ENCODE data around the gene EYA2. TPM values are rescaled to one million over a fixed set of nuclear protein-coding genes. Genes with fewer than 3 reads are reported as not detected.

EYA2 gene
- total RNA-seq, 1 experiment from 2014 or later, result 0.25 TPM

GRCh38 chr20:47159166-47159565 lies 264.5 kb downstream of the EYA2 start:
- CTCF ChIA-PET, result no interaction called here
- Mint-ChIP-seq H3K4me3 (ENCODE audit: unreplicated experiment) (no peak overlapping the region), H3K4me1 (ENCODE audit: low read depth, unreplicated experiment) (peaks cover 5% of the 10 kb centered on the region), H3K27me3 (ENCODE audit: insufficient read depth, unreplicated experiment) (no peaks in the 10 kb centered on the region), H3K9me3 (ENCODE audit: unreplicated experiment) (no peaks in the 10 kb centered on the region), H3K36me3 (ENCODE audit: insufficient read depth, unreplicated experiment) (no peaks in the 10 kb centered on the region), H3K27ac (ENCODE audit: unreplicated experiment) (no peak overlapping the region)
- TF ChIP-seq CTCF (IDR thresholded peaks at IDR 0.05; ENCODE audit: insufficient read depth in 1 of 2, low read depth in 1 of 2, low read length in 1 of 2, severe bottlenecking in 1 of 2, unreplicated experiment in 1 of 2), result no peak
- Histone ChIP-seq H3K4me1 (peaks cover 4% of the 10 kb centered on the region; the same call in 1 of the 2 replicates), H3K27me3 (replicated peaks; ENCODE audit: control insufficient read depth, insufficient read depth, low read length) (no peaks in the 10 kb centered on the region), H3K36me3 (ENCODE audit: control insufficient read depth, insufficient read depth, low read length) (no peaks in the 10 kb centered on the region), H3K9me3 (no peaks in the 10 kb centered on the region), H3K4me3 (ENCODE audit: low read depth, low read length) (no peak overlapping the region)
- no peak for DNase-seq
- intact Hi-C loops (cut with micrococcal nuclease; ENCODE audit: unreplicated experiment), result no loop called here
- no TSS peak for BruUV-seq (replicated peaks)
- POLR2A ChIA-PET, result no interaction called here

- no TSS peak for BruUV-seq (replicated peaks)
- H3K27me3 ChIP-seq (replicated peaks; ENCODE audit: control insufficient read depth, insufficient read depth, low read length), result no peaks in the 10 kb centered on the region
- H3K4me3 ChIP-seq (ENCODE audit: low read depth, low read length), result no peak overlapping the region
- ChIA-PET CTCF (no interaction called here), POLR2A (no interaction called here)
- intact Hi-C loops (cut with micrococcal nuclease; ENCODE audit: unreplicated experiment), result no loop called here
- no peaks in the 10 kb centered on the region for H3K36me3 ChIP-seq (ENCODE audit: control insufficient read depth, insufficient read depth, low read length)
- Mint-ChIP-seq H3K27me3 (ENCODE audit: insufficient read depth, unreplicated experiment) (no peaks in the 10 kb centered on the region), H3K27ac (ENCODE audit: unreplicated experiment) (no peak overlapping the region), H3K9me3 (ENCODE audit: unreplicated experiment) (no peaks in the 10 kb centered on the region), H3K4me3 (ENCODE audit: unreplicated experiment) (no peak overlapping the region), H3K4me1 (ENCODE audit: low read depth, unreplicated experiment) (peaks cover 5% of the 10 kb centered on the region), H3K36me3 (ENCODE audit: insufficient read depth, unreplicated experiment) (no peaks in the 10 kb centered on the region)
- no peaks in the 10 kb centered on the region for H3K9me3 ChIP-seq
- peaks cover 4% of the 10 kb centered on the region; the same call in 1 of the 2 replicates for H3K4me1 ChIP-seq
- no peak for DNase-seq
- no peak for TF ChIP-seq CTCF (IDR thresholded peaks at IDR 0.05; ENCODE audit: insufficient read depth in 1 of 2, low read depth in 1 of 2, low read length in 1 of 2, severe bottlenecking in 1 of 2, unreplicated experiment in 1 of 2)
These were observed 265.6 kb downstream of the EYA2 start for GRCh38 chr20:47160240-47160639.

- peaks cover 5% of the 10 kb centered on the region for H3K4me1 Mint-ChIP-seq (ENCODE audit: low read depth, unreplicated experiment)
- H3K9me3 Mint-ChIP-seq (ENCODE audit: unreplicated experiment), result no peaks in the 10 kb centered on the region
- no peaks in the 10 kb centered on the region for H3K27me3 ChIP-seq (replicated peaks; ENCODE audit: control insufficient read depth, insufficient read depth, low read length)
- H3K36me3 Mint-ChIP-seq (ENCODE audit: insufficient read depth, unreplicated experiment), result no peaks in the 10 kb centered on the region
- H3K4me3 ChIP-seq (ENCODE audit: low read depth, low read length), result no peak overlapping the region
- no peaks in the 10 kb centered on the region for H3K27me3 Mint-ChIP-seq (ENCODE audit: insufficient read depth, unreplicated experiment)
- no TSS peak for BruUV-seq (replicated peaks)
- H3K27ac Mint-ChIP-seq (ENCODE audit: unreplicated experiment), result no peak overlapping the region
- no peaks in the 10 kb centered on the region for H3K9me3 ChIP-seq
- DNase-seq, result no peak
- intact Hi-C loops (cut with micrococcal nuclease; ENCODE audit: unreplicated experiment), result no loop called here
- H3K4me1 ChIP-seq, result peaks cover 4% of the 10 kb centered on the region; the same call in 1 of the 2 replicates
- TF ChIP-seq CTCF (IDR thresholded peaks at IDR 0.05; ENCODE audit: insufficient read depth in 1 of 2, low read depth in 1 of 2, low read length in 1 of 2, severe bottlenecking in 1 of 2, unreplicated experiment in 1 of 2), result no peak
- ChIA-PET CTCF (no interaction called here), POLR2A (no interaction called here)
- no peak overlapping the region for H3K4me3 Mint-ChIP-seq (ENCODE audit: unreplicated experiment)
- H3K36me3 ChIP-seq (ENCODE audit: control insufficient read depth, insufficient read depth, low read length), result no peaks in the 10 kb centered on the region
These were observed 266.3 kb downstream of the EYA2 start for GRCh38 chr20:47160992-47161391.

Data from Caco-2 (cell line).